DND-41 (cell line): ENCODE data around the gene SYT15.
A peak's percentile ranks its signal among the peaks of the same experiment; 100 is the strongest.

Experiments
- ATAC-seq: fragments of 200-7000 bp; cut with Tn5 transposase; 3 replicates; pipeline ENCODE4 v1.9.1; 2021; ENCODE audit warnings: low read depth; ENCODE audit not compliant: insufficient read depth
- DNase-seq: peaks from one replicate; pipeline ENCODE4 v3.0.0-alpha.2; 2020
- H2AFZ ChIP-seq: 2 replicates; pipeline ENCODE4 v1.6.0; 2012; ENCODE audit warnings: low read depth, low read length
- H3K27ac ChIP-seq: 2 replicates; pipeline ENCODE4 v1.5.1; 2012; ENCODE audit warnings: low read length, inconsistent platforms
- H3K27me3 ChIP-seq: fragments of 200-600 bp; sonication (generic); 2 replicates; pipeline ENCODE4 v1.6.0; 2012; ENCODE audit warnings: low read length, mild to moderate bottlenecking, inconsistent platforms; ENCODE audit not compliant: insufficient read depth, poor library complexity
- H3K36me3 ChIP-seq: 2 replicates; pipeline ENCODE4 v1.5.1; 2012; ENCODE audit warnings: low read length, inconsistent platforms; ENCODE audit not compliant: insufficient read depth
- H3K4me1 ChIP-seq: 2 replicates; pipeline ENCODE4 v1.5.1; 2012; ENCODE audit warnings: mild to moderate bottlenecking, low read length; ENCODE audit not compliant: insufficient read depth
- H3K4me2 ChIP-seq: 2 replicates; pipeline ENCODE4 v1.6.0; 2012; ENCODE audit warnings: mild to moderate bottlenecking, moderate library complexity, low read length, inconsistent platforms; ENCODE audit not compliant: insufficient read depth
- H3K4me3 ChIP-seq, 2 experiments: fragments of 200-600 bp in 1 of 2; shearing (Covaris generic) in 1 of 2; 2 replicates each; pipeline ENCODE4 v1.5.1; 2012 to 2016; ENCODE audit warnings: inconsistent platforms in 2 of 2, low read length in 2 of 2, mild to moderate bottlenecking in 2 of 2, low read depth in 1 of 2, moderate library complexity in 1 of 2
- H3K79me2 ChIP-seq: 2 replicates; pipeline ENCODE4 v1.6.0; 2012; ENCODE audit warnings: low read length, inconsistent platforms; ENCODE audit not compliant: insufficient read depth
- H3K9ac ChIP-seq: 2 replicates; pipeline ENCODE4 v1.6.0; 2012; ENCODE audit warnings: low read depth, mild to moderate bottlenecking, inconsistent platforms, low read length, moderate library complexity
- H3K9me3 ChIP-seq: 2 replicates; pipeline ENCODE4 v1.5.1; 2012; ENCODE audit warnings: low read length, moderate library complexity, mild to moderate bottlenecking, inconsistent platforms; ENCODE audit not compliant: insufficient read depth, severe bottlenecking
- H4K20me1 ChIP-seq: 2 replicates; pipeline ENCODE4 v1.6.0; 2012; ENCODE audit warnings: low read length; ENCODE audit not compliant: insufficient read depth
- EZH2 ChIP-seq: IDR thresholded peaks from 3 replicates; pipeline ENCODE4 v1.6.1; 2012; ENCODE audit warnings: borderline replicate concordance, low read depth, mild to moderate bottlenecking, moderate library complexity, low read length, inconsistent platforms; ENCODE audit not compliant: severe bottlenecking
- TF ChIP-seq, protein P1 (sequence below): IDR thresholded peaks from 2 replicates; pipeline ENCODE4 v1.5.1; 2012; ENCODE audit warnings: borderline replicate concordance, low read length, moderate library complexity, mild to moderate bottlenecking; ENCODE audit not compliant: poor library complexity, severe bottlenecking; ENCODE audit errors: extremely low read depth

The SYT15 gene

DNA sequence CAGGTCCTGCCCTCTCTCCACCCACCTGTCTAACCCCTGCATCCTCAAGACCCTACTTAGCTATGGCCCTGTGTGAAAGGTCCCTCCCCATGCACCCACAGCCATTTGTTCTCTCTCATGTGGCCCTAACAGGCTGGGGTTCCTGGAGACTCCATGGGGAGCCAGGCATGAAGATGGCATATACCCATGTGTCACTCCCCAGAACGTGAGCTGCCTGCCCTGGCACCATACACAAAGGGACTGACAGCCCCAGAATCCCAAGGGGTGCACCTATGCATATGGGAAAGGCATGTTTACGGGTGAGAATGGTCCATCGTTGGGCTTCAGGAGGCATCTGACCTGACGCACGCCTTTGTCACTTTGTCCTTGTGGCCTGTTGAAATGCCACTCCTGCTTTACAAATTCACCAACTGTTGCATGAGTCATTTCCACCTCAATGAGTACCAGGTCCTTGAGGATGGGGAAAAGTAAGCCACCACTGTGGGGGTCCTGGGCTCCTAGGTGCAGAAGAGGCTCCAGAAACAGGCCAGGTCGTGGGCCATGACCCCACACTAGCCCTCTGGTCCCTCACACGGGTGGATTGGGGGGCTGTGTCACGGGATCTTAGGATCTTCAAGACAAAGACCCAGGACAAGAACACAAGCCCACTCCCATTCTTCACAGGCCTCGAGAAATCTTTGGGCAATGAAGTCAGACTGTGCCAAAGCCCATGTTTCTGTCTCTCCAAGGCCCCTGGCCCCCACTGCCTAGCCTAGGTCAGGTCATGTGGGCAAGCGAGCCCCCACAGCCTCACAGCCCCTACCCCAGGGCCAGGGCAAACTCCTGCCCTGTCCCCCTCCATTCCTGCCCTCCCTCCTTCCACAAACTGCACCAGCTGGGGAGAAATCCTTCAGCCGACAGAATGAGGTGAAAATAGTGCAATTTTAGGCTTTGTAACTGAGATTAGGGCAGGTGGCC lies 31.1 kb upstream of the SYT15 start:
- Histone ChIP-seq H3K9me3 (no peaks in the 10 kb centered on the region), H4K20me1 (peaks cover 3% of the 10 kb centered on the region; the same call in 1 of the 2 replicates), H3K9ac (no peak overlapping the region), H3K36me3 (no peaks in the 10 kb centered on the region), H3K79me2 (no peaks in the 10 kb centered on the region), H3K27ac (no peak overlapping the region), H3K4me1 (no peaks in the 10 kb centered on the region), H3K4me2 (no peak overlapping the region), H3K27me3 (peaks cover 26% of the 10 kb centered on the region), H2AFZ (no peak overlapping the region), H3K4me3 (no peak overlapping the region)
- no peak for TF ChIP-seq EZH2
- TF ChIP-seq, protein P1, sequence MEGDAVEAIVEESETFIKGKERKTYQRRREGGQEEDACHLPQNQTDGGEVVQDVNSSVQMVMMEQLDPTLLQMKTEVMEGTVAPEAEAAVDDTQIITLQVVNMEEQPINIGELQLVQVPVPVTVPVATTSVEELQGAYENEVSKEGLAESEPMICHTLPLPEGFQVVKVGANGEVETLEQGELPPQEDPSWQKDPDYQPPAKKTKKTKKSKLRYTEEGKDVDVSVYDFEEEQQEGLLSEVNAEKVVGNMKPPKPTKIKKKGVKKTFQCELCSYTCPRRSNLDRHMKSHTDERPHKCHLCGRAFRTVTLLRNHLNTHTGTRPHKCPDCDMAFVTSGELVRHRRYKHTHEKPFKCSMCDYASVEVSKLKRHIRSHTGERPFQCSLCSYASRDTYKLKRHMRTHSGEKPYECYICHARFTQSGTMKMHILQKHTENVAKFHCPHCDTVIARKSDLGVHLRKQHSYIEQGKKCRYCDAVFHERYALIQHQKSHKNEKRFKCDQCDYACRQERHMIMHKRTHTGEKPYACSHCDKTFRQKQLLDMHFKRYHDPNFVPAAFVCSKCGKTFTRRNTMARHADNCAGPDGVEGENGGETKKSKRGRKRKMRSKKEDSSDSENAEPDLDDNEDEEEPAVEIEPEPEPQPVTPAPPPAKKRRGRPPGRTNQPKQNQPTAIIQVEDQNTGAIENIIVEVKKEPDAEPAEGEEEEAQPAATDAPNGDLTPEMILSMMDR, result no peak
- DNase-seq (peak; percentile 3), ATAC-seq (no peak)

DNA sequence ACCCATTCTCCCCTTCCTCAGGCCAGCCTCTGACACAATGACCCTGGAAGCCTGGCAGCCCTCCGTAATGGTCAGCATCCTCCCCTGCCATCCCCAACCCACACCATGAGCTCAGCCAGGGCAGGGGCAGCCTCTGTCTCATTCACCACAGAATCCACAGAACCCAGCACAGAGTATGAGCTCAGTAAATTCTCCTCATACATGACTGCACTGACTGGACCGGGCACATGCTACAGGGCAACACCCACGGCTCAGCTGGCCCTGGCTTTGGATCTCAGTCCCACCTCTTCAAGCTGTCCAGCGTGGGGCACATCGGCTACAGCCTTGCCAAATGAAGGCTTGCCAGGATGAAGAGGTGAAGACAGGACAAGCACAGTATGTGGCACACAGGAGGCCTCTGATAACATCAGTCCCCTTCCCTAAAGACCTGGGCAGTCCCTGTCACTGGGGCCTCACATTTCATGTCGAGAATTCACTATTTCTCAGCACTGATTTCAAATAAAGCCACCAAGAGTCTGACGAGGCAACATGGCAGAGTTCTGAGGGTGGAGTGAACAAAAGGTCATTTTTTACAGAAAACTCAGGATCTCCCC lies 30.3 kb upstream of the SYT15 start:
- H4K20me1 ChIP-seq, result peaks cover 3% of the 10 kb centered on the region; the same call in 1 of the 2 replicates
- H3K79me2 ChIP-seq, result no peaks in the 10 kb centered on the region
- H3K4me1 ChIP-seq, result no peaks in the 10 kb centered on the region
- H3K36me3 ChIP-seq, result no peaks in the 10 kb centered on the region
- no peak overlapping the region for H3K4me2 ChIP-seq
- H3K27ac ChIP-seq, result no peak overlapping the region
- peaks cover 27% of the 10 kb centered on the region for H3K27me3 ChIP-seq
- ATAC-seq, result no peak
- no peak overlapping the region for H3K4me3 ChIP-seq
- TF ChIP-seq, protein P1, result no peak
- no peak for TF ChIP-seq EZH2
- no peaks in the 10 kb centered on the region for H3K9me3 ChIP-seq
- H2AFZ ChIP-seq, result no peak overlapping the region
- no peak overlapping the region for H3K9ac ChIP-seq
- peak; percentile 3 for DNase-seq

DNA sequence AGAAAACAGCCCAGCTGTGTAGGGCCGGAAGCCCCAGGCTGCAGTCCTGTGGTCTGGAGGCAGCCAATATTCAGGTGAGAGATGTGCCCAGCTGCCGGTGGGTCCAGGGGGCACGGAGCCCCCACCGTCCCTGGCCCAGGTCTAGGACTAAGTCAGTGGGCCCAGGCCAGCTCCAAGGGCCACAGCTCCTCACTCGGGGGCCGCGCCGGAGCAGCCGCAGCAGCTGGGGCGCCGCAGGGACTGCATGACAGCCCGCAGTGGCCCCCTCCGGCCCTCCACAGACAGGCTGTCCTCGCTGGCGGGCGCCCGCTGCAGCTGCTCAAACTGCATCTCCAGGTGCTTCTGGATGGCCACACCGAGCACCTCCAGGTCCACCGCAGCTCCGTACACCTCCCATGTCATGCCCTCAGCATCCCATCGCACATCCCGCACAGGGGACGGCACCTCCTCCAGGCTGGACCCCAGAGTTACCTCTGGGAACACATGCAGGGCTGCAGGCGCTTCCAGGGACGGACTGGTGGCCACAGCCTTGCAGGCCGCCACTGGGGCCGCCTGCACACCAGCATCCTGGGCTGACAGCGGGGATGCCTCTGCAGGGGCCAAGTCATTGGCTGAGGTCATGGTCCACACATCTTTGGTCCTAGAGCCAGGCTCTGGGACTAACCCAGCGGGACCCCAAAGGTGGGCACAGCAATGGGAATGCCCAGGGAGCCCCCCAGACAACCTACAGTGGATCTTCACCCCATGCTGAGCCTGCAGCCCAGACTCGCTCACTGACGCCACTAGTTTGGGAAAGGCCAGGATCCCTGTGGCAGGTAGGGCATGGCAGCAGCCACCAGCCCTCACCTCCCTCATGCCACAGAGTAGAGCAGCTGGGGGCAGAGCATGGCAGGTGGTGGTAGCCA lies 29.5 kb upstream of the SYT15 start:
- Histone ChIP-seq H3K27me3 (peaks cover 27% of the 10 kb centered on the region), H3K79me2 (no peaks in the 10 kb centered on the region), H3K9me3 (no peaks in the 10 kb centered on the region), H3K36me3 (no peaks in the 10 kb centered on the region), H3K4me2 (no peak overlapping the region), H4K20me1 (peaks cover 3% of the 10 kb centered on the region; the same call in 1 of the 2 replicates), H2AFZ (no peak overlapping the region), H3K9ac (no peak overlapping the region), H3K4me1 (no peaks in the 10 kb centered on the region), H3K4me3 (no peak overlapping the region), H3K27ac (no peak overlapping the region)
- TF ChIP-seq EZH2, result no peak
- TF ChIP-seq, protein P1, result peak; percentile 7
- DNase-seq (peak; percentile 2), ATAC-seq (no peak)
